ENCODE data around the gene DTX3. TPM values are rescaled to one million over a fixed set of nuclear protein-coding genes. Genes with fewer than 3 reads are reported as not detected.
"Not testable (repeated sequence)": the region's sequence is repeated elsewhere in the genome, so short reads cannot be mapped to it uniquely, and the experiment has no call there.

The DTX3 gene
- total RNA-seq, 1 experiment from 2014 or later, result 67.5 TPM

GRCh38 chr12:57560516-57560915 lies 44.1 kb upstream of the DTX3 start:
- H2BK120ac ChIP-seq (ENCODE audit: low read depth, low read length, poor library complexity, severe bottlenecking), result no peak overlapping the region
- TF ChIP-seq, protein P1, sequence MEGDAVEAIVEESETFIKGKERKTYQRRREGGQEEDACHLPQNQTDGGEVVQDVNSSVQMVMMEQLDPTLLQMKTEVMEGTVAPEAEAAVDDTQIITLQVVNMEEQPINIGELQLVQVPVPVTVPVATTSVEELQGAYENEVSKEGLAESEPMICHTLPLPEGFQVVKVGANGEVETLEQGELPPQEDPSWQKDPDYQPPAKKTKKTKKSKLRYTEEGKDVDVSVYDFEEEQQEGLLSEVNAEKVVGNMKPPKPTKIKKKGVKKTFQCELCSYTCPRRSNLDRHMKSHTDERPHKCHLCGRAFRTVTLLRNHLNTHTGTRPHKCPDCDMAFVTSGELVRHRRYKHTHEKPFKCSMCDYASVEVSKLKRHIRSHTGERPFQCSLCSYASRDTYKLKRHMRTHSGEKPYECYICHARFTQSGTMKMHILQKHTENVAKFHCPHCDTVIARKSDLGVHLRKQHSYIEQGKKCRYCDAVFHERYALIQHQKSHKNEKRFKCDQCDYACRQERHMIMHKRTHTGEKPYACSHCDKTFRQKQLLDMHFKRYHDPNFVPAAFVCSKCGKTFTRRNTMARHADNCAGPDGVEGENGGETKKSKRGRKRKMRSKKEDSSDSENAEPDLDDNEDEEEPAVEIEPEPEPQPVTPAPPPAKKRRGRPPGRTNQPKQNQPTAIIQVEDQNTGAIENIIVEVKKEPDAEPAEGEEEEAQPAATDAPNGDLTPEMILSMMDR (conservative IDR thresholded peaks at IDR 0.05), result no peak
- H2BK15ac ChIP-seq (ENCODE audit: low read depth, low read length), result no peak overlapping the region
- Mint-ChIP-seq H3K27me3 (ENCODE audit: low read depth) (no peaks in the 10 kb centered on the region), H3K27ac (no peak overlapping the region), H3K4me1 (peaks cover 7% of the 10 kb centered on the region in 2 experiments), H3K9me3 (no peaks in the 10 kb centered on the region), H3K36me3 (ENCODE audit: insufficient read depth in 1 of 3, low read depth in 3 of 3) (peaks cover 13 to 23% (median 19%) of the 10 kb centered on the region in 3 experiments; a peak in 6 of 7 replicates), H3K4me3 (no peak overlapping the region)
- H3K9ac ChIP-seq (ENCODE audit: extremely low read depth, insufficient read length, low read length), result no peak overlapping the region
- no peak overlapping the region for H4K5ac ChIP-seq (ENCODE audit: insufficient read length, low read depth, low read length)
- no peak overlapping the region for H2AFZ ChIP-seq (ENCODE audit: low read length)
- no peak overlapping the region for H3K56ac ChIP-seq (ENCODE audit: insufficient read length, low read depth, low read length)
- H3T11ph ChIP-seq (ENCODE audit: low read length), result no peak overlapping the region
- H3K4me2 ChIP-seq (ENCODE audit: insufficient read depth, insufficient read length, low read length), result no peak overlapping the region
- no CpG with 5 or more reads among the region's 2 CpGs for WGBS (ENCODE audit: extremely low coverage, insufficient read length, low lambda C conversion rate)
- no peak overlapping the region for H3K23ac ChIP-seq (ENCODE audit: insufficient read length, low read depth, low read length)
- H3K27ac ChIP-seq (ENCODE audit: insufficient read length, low read depth, low read length), result no peak overlapping the region
- peaks cover 3% of the 10 kb centered on the region for H3K79me1 ChIP-seq (ENCODE audit: insufficient read depth, low read depth, low read length, poor library complexity, severe bottlenecking)
- no peaks in the 10 kb centered on the region for H3K9me3 ChIP-seq (ENCODE audit: control insufficient read depth, low read depth, low read length)
- no peak overlapping the region for H4K8ac ChIP-seq (replicated peaks; ENCODE audit: insufficient read length, low read depth, low read length)
- no peak overlapping the region for H2BK5ac ChIP-seq (ENCODE audit: insufficient read length, low read length)
- H4K20me1 ChIP-seq (ENCODE audit: control insufficient read depth, insufficient read depth, insufficient read length), result no peaks in the 10 kb centered on the region
- H3K18ac ChIP-seq (ENCODE audit: insufficient read length, low read depth, low read length), result no peak overlapping the region
- no peaks in the 10 kb centered on the region for H3K27me3 ChIP-seq (ENCODE audit: insufficient read depth, low read length)
- no peak overlapping the region for H3K4ac ChIP-seq (ENCODE audit: low read depth, low read length)
- no peak overlapping the region for H3K14ac ChIP-seq (ENCODE audit: insufficient read depth, low read length)
- no peak overlapping the region for H4K91ac ChIP-seq (ENCODE audit: insufficient read length, low read depth, low read length)
- no peak for DNase-seq
- H3K4me1 ChIP-seq (ENCODE audit: insufficient read depth, low read length), result no peaks in the 10 kb centered on the region
- H3K23me2 ChIP-seq (ENCODE audit: insufficient read length, low read depth, low read length, poor library complexity, severe bottlenecking), result no peaks in the 10 kb centered on the region
- H2BK12ac ChIP-seq (ENCODE audit: insufficient read length, low read depth, low read length), result no peak overlapping the region
- H2BK20ac ChIP-seq (ENCODE audit: low read depth, low read length, poor library complexity, severe bottlenecking), result no peak overlapping the region
- peaks cover 3% of the 10 kb centered on the region; the same call in 1 of the 2 replicates for H3K79me2 ChIP-seq (ENCODE audit: insufficient read depth, low read length)
- H2AK5ac ChIP-seq (ENCODE audit: insufficient read length, low read length), result no peak overlapping the region

GRCh38 chr12:57561117-57561516 lies 43.5 kb upstream of the DTX3 start:
- H3K27me3 Mint-ChIP-seq (ENCODE audit: low read depth); H3K4me3 Mint-ChIP-seq: not testable (repeated sequence)

More at GRCh38 chr12:57561117-57561516, 43.5 kb upstream of the DTX3 start:
- not testable (repeated sequence) for H3K23me2 ChIP-seq (ENCODE audit: insufficient read length, low read depth, low read length, poor library complexity, severe bottlenecking); H3K27ac ChIP-seq (ENCODE audit: insufficient read length, low read depth, low read length); H3K79me2 ChIP-seq (ENCODE audit: insufficient read depth, low read length); H2AFZ ChIP-seq (ENCODE audit: low read length); H3K27me3 ChIP-seq (ENCODE audit: insufficient read depth, low read length); DNase-seq; H2BK12ac ChIP-seq (ENCODE audit: insufficient read length, low read depth, low read length); H3K14ac ChIP-seq (ENCODE audit: insufficient read depth, low read length); H4K91ac ChIP-seq (ENCODE audit: insufficient read length, low read depth, low read length); H2BK20ac ChIP-seq (ENCODE audit: low read depth, low read length, poor library complexity, severe bottlenecking); H2BK5ac ChIP-seq (ENCODE audit: insufficient read length, low read length); H4K5ac ChIP-seq (ENCODE audit: insufficient read length, low read depth, low read length); H3K9me3 Mint-ChIP-seq; H3K4me1 Mint-ChIP-seq; H3K9ac ChIP-seq (ENCODE audit: extremely low read depth, insufficient read length, low read length); H4K20me1 ChIP-seq (ENCODE audit: control insufficient read depth, insufficient read depth, insufficient read length); H3K4me1 ChIP-seq (ENCODE audit: insufficient read depth, low read length); H2BK120ac ChIP-seq (ENCODE audit: low read depth, low read length, poor library complexity, severe bottlenecking); H3K56ac ChIP-seq (ENCODE audit: insufficient read length, low read depth, low read length); H3K4ac ChIP-seq (ENCODE audit: low read depth, low read length); H2BK15ac ChIP-seq (ENCODE audit: low read depth, low read length); H4K8ac ChIP-seq (replicated peaks; ENCODE audit: insufficient read length, low read depth, low read length); H3K23ac ChIP-seq (ENCODE audit: insufficient read length, low read depth, low read length); H2AK5ac ChIP-seq (ENCODE audit: insufficient read length, low read length); H3K9me3 ChIP-seq (ENCODE audit: control insufficient read depth, low read depth, low read length); H3K18ac ChIP-seq (ENCODE audit: insufficient read length, low read depth, low read length); H3K4me2 ChIP-seq (ENCODE audit: insufficient read depth, insufficient read length, low read length); H3K79me1 ChIP-seq (ENCODE audit: insufficient read depth, low read depth, low read length, poor library complexity, severe bottlenecking); H3T11ph ChIP-seq (ENCODE audit: low read length)
- H3K36me3 Mint-ChIP-seq (ENCODE audit: insufficient read depth in 1 of 3, low read depth in 3 of 3), result peaks cover 13 to 23% (median 19%) of the 10 kb centered on the region in 3 experiments; a peak in 6 of 7 replicates
- peak overlapping the region in 1 of 3 experiments; percentile 59; a peak in 1 of 7 replicates for H3K27ac Mint-ChIP-seq
- no CpG with 5 or more reads among the region's 1 CpG for WGBS (ENCODE audit: extremely low coverage, insufficient read length, low lambda C conversion rate)
